T1000 (cell line): Measurements from ENCODE around the gene CYSRT1.
"Not testable (repeated sequence)": the region's sequence is repeated elsewhere in the genome, so short reads cannot be mapped to it uniquely, and the experiment has no call there.

Source experiments
- DNase-seq: peaks from one replicate; lab custom pipeline; 2025; ENCODE audit warnings: mixed read lengths; lab: John Stamatoyannopoulos, UW

CYSRT1 gene

GRCh38 chr9:137252555-137253506 lies 27.9 kb downstream of the CYSRT1 start:
- DNase-seq: no peak

DNA sequence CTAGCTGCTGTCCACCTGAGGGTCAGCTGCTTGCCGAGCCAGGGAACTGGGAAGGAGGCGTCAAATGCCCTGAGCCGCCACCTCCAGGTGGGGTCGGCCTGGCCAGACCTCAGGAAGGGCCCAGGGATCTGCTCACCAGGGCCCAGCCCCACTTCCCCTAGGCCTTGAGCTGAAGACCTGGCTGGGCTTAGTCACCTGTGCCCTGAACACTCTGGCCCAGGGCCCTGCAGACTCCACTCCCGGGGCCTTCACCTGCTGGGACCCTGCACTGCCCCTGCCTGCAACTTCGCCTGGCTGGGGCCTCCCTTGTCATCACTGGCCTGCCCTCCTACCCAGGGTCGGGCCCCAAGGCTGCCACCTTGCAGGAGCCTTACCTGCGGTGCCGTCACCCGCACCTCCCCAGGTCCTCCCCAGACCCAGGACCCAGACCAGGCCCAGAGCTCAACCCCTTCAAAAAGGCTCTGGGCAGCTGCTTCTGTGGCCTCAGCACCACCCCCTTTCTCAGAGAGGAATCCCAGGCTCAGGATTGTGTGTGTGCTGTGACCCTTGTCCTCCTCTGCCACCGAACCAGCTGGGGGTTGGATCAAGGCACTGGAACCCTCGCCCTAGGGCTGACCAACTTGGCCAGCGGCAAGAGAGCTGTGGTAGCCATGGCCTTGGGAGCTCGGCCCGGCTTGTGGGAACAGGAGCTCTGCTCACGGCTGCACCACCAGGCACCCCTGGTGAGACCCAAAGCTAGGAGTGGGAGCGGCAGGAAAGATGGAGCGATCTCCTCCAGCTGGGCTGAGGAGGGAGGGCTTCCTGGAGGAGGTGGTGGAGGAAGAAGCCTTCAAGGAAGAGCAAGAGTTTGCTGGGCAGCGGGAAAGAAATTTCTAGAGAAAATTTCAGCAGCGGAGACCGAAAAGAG lies 29.0 kb downstream of the CYSRT1 start:
- no peak for DNase-seq

- peak; percentile 88 for DNase-seq
Observed at GRCh38 chr9:137254624-137255447, 29.9 kb downstream of the CYSRT1 start, which contains the start of gene NELFB. TSS of gene NELFB (plus strand) at chr9:137255327.

- no peak for DNase-seq
Observed at GRCh38 chr9:137255448-137256114, 30.6 kb downstream of the CYSRT1 start.

GRCh38 chr9:137256362-137256761 lies 31.4 kb downstream of the CYSRT1 start:
- no peak for DNase-seq

- no peak for DNase-seq
Observed at GRCh38 chr9:137256856-137257255, 31.9 kb downstream of the CYSRT1 start.

DNA sequence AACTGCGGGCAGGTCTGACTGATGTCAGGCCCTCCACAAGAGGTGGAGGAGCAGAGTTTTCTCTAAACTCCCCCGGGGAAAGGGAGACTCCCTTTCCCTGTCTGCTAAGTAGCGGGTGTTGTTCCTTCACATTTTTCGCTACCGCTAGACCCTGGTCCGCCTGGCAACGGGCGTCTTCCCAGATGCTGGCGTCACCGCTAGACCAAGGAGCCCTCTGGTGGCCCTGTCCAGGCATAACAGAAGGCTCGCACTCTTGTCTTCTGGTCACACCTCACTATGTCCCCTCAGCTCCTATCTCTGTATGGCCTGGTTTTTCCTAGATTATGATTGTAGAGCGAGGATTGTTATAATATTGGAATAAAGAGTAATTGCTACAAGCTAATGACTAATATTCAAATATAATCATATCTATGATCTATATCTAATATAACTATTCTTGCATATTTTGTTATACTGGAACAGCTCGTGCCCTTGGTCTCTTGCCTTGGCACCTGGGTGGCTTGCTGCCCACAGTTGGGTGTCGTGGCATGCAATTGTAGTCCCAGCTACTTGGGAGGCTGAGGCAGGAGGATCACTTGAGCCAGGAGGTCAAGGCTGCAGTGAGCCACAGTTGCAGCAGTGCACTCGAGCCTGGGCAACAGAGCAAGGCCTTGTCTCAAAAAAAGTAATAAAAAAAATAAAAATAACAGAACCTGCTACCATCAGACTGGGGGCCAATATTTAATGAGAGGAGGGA lies 37.4 kb downstream of the CYSRT1 start:
- DNase-seq: not testable (repeated sequence)

GRCh38 chr9:137262909-137263285 lies 37.9 kb downstream of the CYSRT1 start:
- DNase-seq: no peak

DNA sequence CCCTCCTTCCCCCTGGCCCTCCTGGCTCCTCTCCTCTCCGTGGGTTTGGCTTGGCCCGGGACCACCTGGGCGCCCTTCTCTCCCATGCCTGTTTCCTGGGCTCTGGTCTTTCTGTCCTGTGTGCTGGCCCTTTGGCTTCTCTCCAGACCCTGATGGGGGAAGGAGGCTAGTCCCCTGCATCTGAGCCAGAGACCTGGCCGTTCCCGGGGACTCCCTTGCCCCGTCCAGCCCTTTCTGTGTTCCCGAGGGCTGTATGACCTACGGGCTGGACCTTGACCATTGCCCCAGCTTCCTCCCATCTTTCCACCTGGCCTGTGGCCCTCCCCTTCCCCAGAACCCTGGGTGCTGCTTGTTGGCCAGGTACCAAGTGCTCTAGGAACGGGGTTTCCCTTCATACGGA lies 38.5 kb downstream of the CYSRT1 start:
- DNase-seq: no peak

- no peak for DNase-seq
Observed at GRCh38 chr9:137264067-137264466, 39.1 kb downstream of the CYSRT1 start.

- DNase-seq: no peak
Observed at GRCh38 chr9:137265496-137266161, 40.7 kb downstream of the CYSRT1 start.

GRCh38 chr9:137266162-137266527 lies 41.2 kb downstream of the CYSRT1 start:
- no peak for DNase-seq

- DNase-seq: no peak
Observed at GRCh38 chr9:137266585-137267453, 41.8 kb downstream of the CYSRT1 start.

DNA sequence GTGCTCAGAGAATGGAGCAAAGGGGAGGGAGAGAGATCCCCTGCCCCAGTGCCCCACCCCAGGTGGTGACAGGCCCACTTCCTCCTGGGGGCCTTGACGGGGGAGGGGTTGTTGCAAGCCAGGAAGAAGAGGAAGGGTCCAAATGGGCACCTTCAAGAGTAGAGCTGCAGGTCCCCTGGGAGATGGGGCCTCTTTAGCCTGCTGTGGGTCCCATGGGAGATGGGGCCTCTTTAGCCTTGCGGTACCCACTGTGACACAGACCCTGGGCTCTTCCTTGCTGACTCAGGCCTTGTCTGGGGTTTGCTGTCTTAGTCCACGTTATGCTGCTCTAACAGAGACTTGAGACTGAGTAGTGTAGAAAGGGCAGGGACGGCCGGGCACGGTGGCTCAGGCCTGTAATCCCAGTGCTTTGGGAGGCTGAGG lies 43.0 kb downstream of the CYSRT1 start:
- DNase-seq: no peak

DNA sequence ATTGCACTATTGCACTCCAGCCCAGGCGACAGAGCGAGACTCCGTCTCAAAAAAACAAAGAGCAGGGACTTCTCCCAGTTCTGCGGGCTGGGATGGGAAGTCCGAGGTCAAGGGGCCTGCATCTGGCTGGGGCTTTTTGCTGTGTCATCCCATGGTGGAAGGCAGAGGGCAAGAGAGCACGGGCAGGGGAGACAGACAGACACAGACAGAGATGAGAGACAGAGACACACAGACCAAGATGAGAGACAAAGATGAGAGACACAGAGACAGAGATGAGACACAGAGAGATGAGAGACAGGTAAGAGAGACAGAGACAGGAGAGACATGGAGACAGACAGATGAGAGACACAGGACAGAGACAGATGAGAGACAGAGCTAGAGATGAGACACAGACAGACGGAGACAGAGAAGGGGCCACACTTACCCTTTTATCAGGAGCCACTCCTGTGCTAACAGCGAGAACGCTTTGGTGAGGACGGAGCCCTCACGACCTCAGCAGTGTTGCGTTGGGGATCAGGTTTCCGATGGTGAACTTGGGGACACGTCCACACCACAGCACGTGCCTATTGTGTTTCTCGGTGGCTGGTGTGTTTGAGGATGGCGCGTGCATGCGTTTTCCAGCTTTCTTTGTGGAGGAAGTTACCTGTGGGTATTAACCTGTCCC lies 43.7 kb downstream of the CYSRT1 start:
- DNase-seq: no peak

GRCh38 chr9:137269231-137269772 lies 44.3 kb downstream of the CYSRT1 start:
- DNase-seq: no peak

GRCh38 chr9:137270929-137271695 lies 46.1 kb downstream of the CYSRT1 start:
- DNase-seq: no peak
